ENCODE data around the gene FOXO1. TPM values are rescaled to one million over a fixed set of nuclear protein-coding genes. Genes with fewer than 3 reads are reported as not detected.

The FOXO1 gene
- total and polyA plus RNA-seq, 9 of the 15 experiments (the other 6 are each of a cell fraction or from before 2014, with no cell fraction given): 0.04 to 0.73 (median 0.20) TPM

- TF ChIP-seq ESRRB (CRISPR knock-in tag; IDR thresholded peaks at IDR 0.05; ENCODE audit: borderline replicate concordance) (no peak), MTA1 (IDR thresholded peaks at IDR 0.05; ENCODE audit: borderline replicate concordance) (no peak), ZNF668 (CRISPR knock-in tag; IDR thresholded peaks at IDR 0.05) (no peak), FOXJ3 (CRISPR knock-in tag; IDR thresholded peaks at IDR 0.05) (no peak), MAFK (IDR thresholded peaks at IDR 0.05; ENCODE audit: low read length) (no peak), TEAD1 (CRISPR knock-in tag; IDR thresholded peaks at IDR 0.05) (0 out of 4 replicates have a peak, but pooled peaks of 1 of the 2 experiments have one; percentile 37), STAT5A (IDR thresholded peaks at IDR 0.05; ENCODE audit: borderline replicate concordance, low read length) (peak; percentile 62; the same call in 1 of the 2 replicates), NCOR1 (IDR thresholded peaks at IDR 0.05) (peak; percentile 65), PHF21A (IDR thresholded peaks at IDR 0.05; ENCODE audit: borderline replicate concordance, low read depth) (no peak), KDM4B (IDR thresholded peaks at IDR 0.05; ENCODE audit: borderline replicate concordance in 2 of 2, low read depth in 1 of 2) (no peak), ZNF766 (CRISPR knock-in tag; conservative IDR thresholded peaks at IDR 0.05) (no peak), ZNF57 (CRISPR knock-in tag; IDR thresholded peaks at IDR 0.05) (no peak), TCF3 (CRISPR knock-in tag; IDR thresholded peaks at IDR 0.05) (peak; percentile 84), MAFG (tag; conservative IDR thresholded peaks at IDR 0.05) (no peak), RB1 (IDR thresholded peaks at IDR 0.05; ENCODE audit: low read depth) (no peak), ZC3H11A (IDR thresholded peaks at IDR 0.05; ENCODE audit: low read depth, low read length) (no peak), NR2C1 (IDR thresholded peaks at IDR 0.05) (no peak), NR2C1 (tag; IDR thresholded peaks at IDR 0.05) (peak; percentile 40; the same call in 1 of the 2 replicates), DIDO1 (tag; IDR thresholded peaks at IDR 0.05; ENCODE audit: low read depth) (no peak), L3MBTL2 (IDR thresholded peaks at IDR 0.05) (no peak), MTA2 (IDR thresholded peaks at IDR 0.05; ENCODE audit: low read depth) (peak; percentile 30; the same call in 1 of the 2 replicates), ARNT (IDR thresholded peaks at IDR 0.05) (no peak), EHMT2 (IDR thresholded peaks at IDR 0.05) (no peak), GABPB1 (CRISPR knock-in tag; IDR thresholded peaks at IDR 0.05) (no peak), BCL6 (CRISPR knock-in tag; IDR thresholded peaks at IDR 0.05) (peak; percentile 38; the same call in 1 of the 2 replicates), ATF6 (CRISPR knock-in tag; IDR thresholded peaks at IDR 0.05) (no peak), GABPB2 (CRISPR knock-in tag; conservative IDR thresholded peaks at IDR 0.05) (no peak)
- TF ChIP-seq, protein P1, sequence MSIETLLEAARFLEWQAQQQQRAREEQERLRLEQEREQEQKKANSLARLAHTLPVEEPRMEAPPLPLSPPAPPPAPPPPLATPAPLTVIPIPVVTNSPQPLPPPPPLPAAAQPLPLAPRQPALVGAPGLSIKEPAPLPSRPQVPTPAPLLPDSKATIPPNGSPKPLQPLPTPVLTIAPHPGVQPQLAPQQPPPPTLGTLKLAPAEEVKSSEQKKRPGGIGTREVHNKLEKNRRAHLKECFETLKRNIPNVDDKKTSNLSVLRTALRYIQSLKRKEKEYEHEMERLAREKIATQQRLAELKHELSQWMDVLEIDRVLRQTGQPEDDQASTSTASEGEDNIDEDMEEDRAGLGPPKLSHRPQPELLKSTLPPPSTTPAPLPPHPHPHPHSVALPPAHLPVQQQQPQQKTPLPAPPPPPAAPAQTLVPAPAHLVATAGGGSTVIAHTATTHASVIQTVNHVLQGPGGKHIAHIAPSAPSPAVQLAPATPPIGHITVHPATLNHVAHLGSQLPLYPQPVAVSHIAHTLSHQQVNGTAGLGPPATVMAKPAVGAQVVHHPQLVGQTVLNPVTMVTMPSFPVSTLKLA (conservative IDR thresholded peaks at IDR 0.05): 0 out of 4 replicates have a peak, but pooled peaks of 1 of the 2 experiments have one; percentile 45
- TF ChIP-seq, protein P2, sequence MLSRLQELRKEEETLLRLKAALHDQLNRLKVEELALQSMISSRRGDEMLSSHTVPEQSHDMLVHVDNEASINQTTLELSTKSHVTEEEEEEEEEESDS (CRISPR knock-in tag; IDR thresholded peaks at IDR 0.05): no peak
Measured at GRCh38 chr13:40681341-40682146, 15.1 kb upstream of the FOXO1 start (continued).
